Measurements from ENCODE around the gene TIMM23. TPM values are rescaled to one million over a fixed set of nuclear protein-coding genes. Genes with fewer than 3 reads are reported as not detected.
"Not testable (repeated sequence)": the region's sequence is repeated elsewhere in the genome, so short reads cannot be mapped to it uniquely, and the experiment has no call there.

The TIMM23 gene
- total RNA-seq, 1 donor from 2014 or later = 73.2 TPM

DNA sequence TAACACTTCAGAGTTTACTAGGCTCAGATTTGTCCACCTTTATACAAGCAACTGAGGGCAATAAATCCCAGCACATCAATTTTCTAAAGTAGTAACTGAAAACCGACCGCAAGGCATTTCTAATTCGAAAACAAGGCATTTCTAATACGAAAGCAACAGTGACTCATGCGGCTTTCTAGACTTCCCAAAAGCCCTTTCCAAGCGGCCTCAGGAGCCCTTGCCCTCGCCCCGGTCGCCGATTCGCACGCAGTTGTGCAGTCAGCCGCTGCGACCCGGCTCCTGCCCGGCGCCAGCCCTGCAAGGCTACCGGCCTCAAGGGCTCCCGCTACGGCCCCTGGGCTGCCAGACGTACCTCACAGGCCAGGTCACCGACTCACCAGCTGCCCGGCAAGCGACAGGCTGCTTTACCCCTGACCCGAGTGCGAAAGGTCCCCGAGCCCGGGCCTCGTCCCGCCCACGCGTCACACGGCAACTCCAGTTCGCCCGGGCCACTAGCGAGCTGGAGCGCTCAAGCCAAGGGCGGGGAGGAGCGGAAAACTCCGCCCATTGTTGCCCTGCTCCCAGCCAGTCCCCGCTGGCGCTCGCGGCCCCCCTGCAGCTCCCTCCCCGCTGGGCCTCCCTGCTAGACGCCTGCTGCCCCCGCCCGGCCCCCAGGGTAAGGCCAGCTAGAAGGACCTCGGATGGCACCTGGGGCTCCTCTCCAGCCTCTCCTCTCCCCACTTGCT lies 50.9 kb downstream of the TIMM23 start:
- DNase-seq (ENCODE audit: low spot score) = peak; percentile 90

DNA sequence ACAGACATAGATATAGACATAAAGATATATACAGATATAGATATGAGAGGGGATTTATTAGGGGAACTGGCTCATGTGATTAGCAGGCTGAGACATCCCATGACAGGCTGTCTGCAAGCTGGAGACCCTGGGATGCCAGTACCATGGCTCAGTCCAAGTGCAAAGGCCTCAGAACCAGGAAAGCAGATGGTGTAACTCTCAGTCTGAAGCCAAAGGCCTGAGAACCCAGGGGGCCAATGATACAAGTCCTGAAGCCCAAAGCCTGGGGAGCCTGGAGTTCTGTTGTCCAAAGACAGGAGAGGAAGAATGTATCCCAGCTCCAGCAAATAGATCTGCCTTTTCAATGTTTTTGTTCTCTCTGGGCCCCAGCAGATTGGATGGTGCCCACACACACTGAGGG lies 52.7 kb downstream of the TIMM23 start:
- no peak for DNase-seq (ENCODE audit: low spot score)

DNA sequence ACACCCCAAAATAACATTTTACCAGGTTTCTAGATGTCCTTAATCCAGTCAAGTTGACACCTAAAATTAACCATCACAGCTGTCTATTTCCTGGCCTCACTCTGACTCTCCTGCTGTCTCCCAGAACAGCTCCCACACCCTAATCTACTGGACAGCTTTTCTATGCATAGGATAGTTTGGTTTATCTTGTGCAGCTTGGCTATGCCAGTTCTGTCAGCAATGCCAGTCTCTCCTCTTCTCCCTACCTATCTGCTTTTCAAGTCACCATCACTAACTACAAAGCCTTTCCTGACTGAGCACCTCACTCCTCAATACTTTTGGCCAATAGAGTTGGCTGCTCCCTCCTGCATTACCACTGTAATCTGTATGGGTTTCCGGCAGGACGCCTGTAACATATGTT lies 53.1 kb downstream of the TIMM23 start:
- DNase-seq (ENCODE audit: low spot score) = no peak

DNA sequence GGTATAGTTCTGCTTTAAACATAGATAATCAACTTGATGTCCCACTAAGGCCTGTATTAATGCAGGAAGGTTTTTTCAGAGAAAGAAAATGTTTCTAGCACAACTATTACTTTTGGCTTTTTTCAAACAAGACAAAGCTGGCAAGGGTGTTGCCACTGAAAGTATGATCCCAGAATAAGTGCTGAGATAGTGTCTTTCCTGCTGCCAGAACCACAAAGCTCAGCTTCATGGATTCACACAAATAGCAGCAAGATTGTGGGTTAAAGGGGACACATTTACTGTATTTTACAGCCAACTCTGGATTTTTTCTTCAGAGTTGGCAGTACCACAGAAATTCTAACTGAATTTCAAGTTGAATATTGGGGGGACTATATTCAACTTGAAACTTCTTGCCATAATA lies 53.8 kb downstream of the TIMM23 start:
- DNase-seq (ENCODE audit: low spot score) = peak; percentile 37

DNA sequence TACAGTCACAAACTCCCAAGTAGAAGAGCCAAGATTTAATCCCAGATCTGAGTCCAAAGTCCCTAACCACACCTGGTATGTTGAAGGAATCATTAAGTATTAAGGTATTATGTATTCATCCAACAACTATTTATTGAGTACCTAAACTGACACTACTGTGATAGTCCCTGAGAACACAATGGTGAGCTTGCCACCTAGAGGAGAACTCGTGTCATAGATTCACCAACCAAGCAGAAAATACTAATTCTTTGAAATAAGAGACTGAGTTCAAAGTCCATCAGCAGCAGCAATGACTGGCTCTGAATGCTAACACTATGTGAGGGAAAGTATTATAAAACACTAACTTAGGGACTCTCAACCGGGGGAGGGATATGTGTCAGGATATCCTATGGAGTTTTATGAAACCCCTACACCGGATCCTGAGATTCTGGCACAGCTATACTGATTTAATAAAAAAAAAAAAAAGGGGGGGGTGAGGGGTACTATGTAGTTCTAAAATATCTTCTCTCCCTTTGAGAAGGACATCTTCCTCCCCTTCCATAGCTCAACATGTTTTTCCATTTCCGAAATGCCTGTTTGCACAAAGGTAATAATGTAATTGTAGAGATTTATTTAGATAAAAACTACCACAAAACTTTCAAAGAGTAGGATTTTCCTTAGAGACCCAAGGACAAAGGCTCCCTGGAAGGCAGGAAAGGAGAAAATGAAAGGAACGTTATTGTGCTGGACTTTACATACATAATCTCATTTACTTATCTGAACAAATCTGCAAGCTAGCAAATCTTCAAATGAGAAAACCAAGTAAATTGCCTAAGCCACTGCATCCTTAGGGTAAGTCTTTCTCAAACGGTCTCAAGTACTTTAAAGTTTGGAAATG lies 56.5 kb downstream of the TIMM23 start:
- DNase-seq (ENCODE audit: low spot score) = peak; percentile 57

DNA sequence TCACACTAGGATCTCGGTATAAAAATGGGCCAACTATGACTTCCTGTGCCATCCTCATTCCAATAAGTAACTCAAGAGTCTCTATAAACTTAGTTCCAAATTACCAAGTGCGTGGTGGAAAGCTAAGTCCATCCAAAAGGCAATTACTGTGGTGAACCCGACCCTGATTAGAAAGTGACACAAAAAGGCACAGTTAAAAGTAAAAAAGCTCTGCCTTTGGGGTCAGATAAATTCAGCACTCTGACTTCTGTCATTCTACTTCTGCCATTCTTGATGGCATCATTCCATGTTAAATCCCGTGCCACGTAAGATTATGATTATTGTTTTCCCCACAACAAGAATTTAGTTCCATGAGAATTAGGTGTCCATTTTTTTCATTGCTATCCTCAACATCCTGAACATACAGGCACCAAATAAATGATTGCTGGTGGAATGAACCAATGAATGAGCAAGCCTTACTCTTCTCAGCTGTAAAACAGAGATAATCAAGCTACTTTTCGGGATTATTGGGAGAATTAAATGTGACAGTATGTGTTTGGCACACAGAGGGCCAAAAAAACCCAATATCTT lies 57.3 kb downstream of the TIMM23 start:
- DNase-seq (ENCODE audit: low spot score) = no peak

DNA sequence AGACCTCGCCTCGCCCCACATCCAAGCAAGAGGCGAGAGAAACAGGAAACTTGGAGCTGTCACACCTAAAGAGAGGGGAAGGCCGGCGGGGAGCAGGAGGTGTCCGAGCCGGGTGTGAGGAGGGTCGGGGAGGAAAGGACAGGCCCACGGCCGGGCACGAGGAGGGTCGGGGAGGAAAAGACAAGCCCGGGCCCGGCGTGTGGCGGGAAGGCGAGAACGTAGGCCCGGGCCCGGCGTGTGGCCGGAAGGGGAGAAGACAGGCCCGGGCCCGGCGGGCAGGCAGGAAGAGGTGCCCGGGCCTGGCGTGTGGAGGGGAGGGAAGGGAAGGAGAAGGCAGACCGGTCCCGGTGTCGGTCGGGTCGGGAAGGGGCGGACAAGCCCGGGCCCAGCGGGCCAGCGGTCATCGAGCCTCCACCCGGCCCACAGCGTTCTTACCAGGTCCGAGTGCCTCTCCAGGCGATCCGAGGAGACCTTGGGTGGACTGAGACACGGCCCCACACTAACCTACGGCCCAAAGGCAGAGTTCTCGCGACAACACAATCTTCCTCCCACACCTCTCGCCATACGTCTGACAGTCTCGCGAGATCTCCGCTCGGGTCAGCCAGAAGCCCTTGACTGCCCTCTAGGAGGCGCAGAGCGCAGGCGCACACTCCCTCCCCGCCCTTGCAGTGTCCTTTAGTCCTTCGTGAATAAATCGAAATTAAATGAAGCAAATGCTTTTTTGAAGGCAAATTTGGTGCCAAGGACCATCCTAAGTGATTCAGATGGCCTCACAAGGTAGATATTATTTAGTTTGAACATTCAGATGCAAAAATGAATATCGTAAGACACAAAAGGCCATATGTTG lies 58.0 kb downstream of the TIMM23 start, which contains the start of gene NCOA4:
Gene NCOA4, minus strand, starts transcription at position 533 of the 847 bp plus-strand sequence. CDS start 13,943 bp downstream, outside the sequence.
- peak; percentile 99 for DNase-seq (ENCODE audit: low spot score)

DNA sequence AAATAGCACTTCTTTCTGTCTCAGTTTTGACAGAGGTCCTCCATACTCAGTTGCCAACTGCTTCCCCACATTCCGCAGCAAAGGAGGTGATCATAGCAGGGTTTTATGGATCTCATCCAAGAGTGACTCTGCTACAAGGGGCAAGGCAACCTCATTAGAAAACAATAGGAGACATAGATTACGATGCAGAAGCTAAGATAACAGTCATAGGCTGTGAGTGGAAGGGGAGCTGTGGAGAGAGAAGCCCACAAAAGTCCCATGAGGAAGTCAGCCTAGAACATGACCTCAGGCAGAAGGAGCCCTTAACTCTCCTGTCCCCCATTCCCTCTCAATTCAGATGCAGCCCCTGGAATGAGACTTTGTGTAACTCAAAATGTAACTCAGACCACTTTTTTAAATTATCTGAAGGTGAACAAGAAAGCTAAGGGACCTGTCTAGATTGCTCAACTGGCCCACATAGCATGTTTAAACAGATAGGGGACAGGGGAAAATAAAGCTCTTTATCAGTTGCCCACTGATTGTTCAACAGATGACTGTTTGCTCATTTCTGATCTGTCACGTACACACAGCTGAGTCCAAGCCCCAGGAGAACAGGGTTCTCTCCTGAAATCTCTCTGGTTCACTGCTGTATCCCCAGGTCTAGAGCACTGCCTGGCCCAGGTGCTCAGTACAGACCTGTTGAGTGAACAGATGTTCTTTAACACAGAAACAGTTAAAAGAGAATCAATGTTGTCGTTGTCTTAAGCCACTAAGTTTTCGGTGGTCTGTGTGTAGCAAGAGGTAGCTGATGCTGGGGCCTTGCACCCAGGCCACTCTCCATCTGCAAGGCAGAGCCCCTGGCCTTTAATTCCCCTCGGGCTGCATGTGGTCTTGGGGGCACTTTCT lies 59.6 kb downstream of the TIMM23 start:
- no peak for DNase-seq (ENCODE audit: low spot score)

DNA sequence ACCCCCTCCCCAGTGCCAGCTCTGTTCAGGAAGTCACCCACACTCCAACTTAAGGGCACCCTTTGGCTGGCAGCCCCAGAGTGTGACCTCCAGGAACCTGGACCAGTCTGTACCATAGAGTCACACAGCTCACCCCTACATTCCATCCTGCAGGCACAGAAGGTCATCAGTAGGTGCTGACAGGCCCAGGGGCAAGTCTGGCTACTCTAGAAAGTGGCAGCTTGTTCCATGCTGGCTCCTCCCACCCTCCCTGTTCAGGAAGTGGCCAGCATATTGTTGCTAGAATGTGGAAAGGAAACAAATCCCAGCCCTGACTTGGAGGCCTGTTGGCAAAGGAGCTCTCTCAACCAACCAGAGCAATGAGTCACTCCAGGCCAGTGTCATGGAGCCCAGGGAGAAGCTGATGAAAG lies 61.3 kb downstream of the TIMM23 start:
- no peak for DNase-seq (ENCODE audit: low spot score)

DNA sequence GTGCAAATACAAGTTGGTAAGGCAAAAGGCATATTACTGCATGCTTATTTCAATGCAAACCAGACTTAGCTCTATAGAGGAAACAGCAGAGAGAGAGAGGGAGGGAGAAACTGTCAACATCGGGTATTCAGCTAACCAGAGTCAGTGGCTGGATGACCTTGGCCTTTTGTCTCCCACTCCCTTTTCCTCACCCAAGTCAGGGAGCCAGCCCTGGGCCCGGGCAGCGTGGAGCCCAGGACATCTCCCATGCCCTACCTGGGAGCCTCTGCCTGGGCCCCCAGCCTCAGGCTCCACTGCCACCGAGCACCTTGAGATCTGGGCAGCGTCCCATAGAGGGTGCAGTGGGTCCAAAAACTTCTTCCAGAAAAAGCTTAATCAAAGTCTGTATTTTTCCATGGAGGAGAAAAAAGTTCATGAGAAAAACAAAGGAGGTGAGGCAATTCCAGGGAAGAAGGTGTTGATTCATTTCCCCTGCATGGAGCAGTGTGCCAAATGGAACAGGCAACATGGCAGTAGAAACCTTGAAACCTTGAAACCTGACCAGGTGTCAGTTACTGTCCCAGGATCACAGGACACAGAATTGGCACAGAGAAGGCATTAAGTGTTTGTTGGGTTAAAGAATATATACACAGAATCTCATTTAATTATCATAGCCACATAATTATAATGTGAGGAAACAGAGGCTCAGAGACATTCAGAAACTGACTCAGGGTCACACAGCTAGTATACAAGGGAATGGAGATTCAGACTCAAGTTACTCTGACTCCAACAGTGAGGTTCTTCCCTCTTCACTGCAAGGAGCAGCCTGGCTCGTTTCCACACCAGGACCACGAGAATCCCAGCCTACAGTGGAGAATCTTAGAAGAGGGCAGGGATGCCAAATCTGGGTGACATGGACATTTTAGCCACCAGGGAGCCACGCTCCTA lies 63.9 kb downstream of the TIMM23 start:
- DNase-seq (ENCODE audit: low spot score) = no peak

DNA sequence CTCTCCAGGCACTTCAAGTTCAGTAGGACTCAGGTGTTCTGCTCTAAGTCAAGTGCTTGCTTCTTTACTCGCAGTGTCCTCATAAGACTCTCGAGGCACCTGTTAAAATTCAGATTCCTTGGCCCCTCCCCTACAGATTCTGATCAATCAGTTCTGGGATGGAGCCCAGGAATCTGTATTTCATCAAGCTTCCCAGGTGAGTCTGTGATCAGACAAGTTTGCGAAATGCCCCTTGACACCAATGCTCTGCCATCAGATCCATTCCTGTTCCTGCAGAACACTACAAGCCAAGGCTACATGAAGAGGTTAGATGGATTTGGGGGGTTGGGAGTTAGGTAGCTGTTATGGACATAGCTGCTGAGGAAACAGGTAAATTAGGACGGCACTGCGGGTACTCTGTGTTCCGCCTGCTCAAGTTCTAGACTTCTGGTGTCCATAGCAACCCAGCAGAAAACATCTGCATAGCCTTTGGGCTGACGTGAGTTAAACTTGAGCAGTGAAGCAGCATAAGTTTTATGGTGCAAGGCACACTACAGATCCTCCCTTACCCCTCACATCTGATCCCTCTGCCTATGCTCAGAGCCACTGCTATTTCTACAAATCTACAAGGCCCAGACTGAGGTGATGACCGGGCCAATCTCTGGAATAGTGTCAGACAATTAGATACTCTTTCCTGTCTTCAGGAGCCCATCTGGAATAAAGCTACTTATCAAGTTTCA lies 65.0 kb downstream of the TIMM23 start:
- no peak for DNase-seq (ENCODE audit: low spot score)

DNA sequence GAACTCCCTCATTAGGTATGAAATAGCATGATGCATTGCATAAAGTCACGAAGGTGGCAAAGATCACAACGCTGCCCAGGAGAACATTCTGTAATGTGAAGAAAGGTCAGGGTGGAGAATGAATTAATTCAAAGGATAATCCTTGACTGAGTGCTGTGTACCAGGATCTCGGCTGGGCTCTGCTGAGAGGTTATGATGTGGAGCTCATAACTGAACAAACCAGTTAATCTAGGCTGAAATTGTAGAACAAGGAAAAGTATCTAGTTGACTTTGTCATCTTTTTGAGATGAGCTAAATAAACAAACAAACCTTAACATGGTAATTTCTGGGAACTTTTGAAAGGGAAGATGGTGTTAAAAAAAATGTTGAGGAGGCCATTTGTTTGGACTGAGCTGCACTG lies 67.7 kb downstream of the TIMM23 start:
- DNase-seq (ENCODE audit: low spot score) = no peak

DNA sequence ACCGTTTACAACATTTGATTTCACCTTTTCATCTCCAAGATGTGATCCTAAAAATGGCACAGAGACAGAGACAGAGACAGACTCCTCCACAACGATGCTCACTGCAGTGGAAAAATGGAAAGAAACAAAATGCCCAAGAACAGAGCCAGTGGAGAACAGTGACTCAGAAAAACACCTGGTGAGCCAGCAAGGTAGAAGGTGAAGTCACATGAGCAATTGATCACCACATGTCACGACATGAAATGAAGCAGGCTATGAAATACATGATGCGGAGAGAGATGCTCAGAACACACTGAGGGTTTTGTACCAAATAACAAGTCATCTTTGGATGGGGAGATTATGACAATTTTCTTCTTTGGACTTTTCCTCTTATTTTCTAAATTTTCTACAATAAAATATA lies 70.2 kb downstream of the TIMM23 start:
- no peak for DNase-seq (ENCODE audit: low spot score)

DNA sequence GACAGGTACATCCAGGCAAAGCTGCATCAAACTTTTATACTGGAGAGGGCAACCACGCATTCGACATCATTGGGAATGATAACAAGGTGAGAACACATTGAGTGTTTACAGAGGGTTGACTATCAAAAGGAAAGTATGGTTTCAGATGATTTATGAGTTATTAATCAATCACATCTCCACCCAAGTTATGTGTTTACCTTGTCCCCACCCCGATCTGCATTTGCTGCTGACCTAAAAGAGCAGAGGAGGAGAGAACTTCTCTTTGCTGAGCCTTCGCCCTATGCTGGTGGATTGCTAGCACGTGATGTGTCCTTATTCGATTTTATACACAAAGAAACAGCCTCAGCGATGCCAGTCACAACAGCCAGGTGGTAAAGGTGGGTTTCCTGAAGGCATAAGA lies 74.0 kb downstream of the TIMM23 start, which contains the start of gene MSMB:
Gene MSMB, minus strand, starts transcription at position 9 of the 400 bp plus-strand sequence. CDS start 32 bp downstream, outside the sequence.
- no peak for DNase-seq (ENCODE audit: low spot score)

DNA sequence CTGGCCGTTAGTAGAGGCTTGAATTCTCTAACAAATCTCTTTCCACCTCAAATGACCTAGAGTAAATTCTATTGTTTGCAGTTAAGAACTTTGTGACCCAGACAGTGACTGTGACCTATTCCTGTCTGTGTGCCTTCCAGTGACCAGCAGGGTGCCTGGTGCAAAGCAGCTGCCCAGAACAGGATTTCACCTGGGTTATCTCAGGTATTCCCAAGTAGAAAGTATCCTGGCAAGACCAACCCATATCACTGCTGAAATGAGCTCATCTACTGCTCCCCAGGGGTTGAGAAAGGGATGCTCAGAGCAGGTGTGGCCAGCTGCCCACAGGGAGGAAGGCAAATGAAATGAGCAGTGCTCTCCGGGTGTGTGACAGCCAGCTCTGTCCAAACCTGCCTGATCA lies 75.9 kb downstream of the TIMM23 start:
- DNase-seq (ENCODE audit: low spot score) = no peak

DNA sequence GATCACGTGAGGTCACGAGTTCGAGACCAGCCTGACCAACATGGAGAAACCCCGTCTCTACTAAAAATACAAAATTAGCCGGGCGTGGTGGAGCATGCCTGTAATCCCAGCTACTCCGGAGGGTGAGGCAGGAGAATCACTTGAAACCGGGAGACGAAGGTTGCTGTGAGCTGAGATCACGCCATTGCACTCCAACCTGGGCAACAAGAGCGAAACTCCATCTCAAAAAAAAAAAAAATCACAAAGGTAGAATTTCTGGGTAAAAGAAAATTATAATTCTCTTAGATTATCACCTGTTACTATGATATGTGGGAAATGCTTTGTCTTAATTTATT lies 77.2 kb downstream of the TIMM23 start:
- DNase-seq (ENCODE audit: low spot score) = not testable (repeated sequence)

DNA sequence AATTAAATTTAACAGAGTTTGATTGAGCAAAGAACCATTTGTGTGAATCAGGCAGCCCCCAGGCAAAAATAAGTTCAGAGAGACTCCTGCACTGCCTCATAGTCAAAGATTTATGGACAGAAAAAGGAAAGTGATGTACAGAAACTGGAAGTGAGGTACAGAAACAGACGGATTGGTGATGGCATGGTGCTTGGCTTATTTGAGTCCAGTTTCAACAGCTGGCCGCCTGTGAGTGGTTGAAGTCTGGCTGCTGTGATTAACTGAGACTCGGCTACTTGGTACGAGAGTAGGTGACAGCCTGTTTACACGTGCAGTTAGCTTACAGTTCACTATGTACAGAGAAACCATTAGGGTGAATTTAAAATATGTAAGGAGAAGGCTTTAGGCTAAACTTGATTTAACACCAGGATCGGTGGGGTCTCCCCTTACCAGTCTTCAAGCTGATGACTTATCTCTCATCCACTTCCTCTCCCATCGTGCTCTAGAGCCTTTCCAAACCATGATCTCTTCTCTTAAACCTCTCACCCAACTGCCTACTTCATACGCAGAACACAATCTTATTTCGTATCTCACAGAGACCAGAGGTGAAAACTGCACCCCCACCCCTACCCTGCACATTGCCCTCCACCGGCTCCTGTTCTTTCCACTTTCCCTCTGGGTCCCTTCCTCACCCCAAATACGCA lies 78.8 kb downstream of the TIMM23 start:
- peak; percentile 24 for DNase-seq (ENCODE audit: low spot score)

Data from umbilical cord (tissue), 2 donors.